ENCODE data around the gene RRH. TPM values are rescaled to one million over a fixed set of nuclear protein-coding genes. Genes with fewer than 3 reads are reported as not detected.

The RRH gene
- total RNA-seq, 2 experiments from 2014 or later = 0.14 to 0.19 TPM

DNA sequence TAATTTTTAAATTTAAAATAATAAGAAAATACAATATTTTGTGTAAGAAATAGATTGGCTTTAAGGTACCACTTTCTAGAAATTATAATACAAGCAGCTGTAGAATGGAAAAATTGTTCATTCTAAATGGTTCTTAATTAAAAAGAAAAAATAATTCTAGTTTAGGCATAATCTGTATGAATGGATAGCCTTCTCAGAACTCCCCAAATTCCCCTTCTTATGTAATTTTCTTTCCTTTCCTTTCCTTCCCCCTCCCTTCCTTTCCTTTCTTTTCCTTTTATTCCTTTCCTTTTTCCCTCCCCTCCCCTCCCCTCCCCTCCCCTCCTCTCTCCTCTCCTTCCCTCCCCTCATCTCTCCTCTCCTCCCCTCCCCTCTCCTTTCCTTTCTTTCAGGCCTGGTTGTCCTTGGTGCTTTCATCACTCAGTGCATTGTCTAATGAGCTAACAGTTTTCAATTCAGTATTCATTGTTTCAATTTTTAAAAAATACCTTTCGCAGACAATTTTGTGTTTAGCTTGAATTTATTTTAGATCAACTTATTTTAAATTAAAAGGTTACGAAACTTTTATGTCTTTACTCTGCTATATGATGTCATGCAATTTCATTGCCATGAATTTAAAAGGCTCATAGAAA, 49.0 kb downstream of the RRH start:
- ChIA-PET CTCF (no interaction called here), POLR2A (no interaction called here)
- DNase-seq = no peak
- H3K9me3 Mint-ChIP-seq = no peaks in the 10 kb centered on the region
- H3K4me3 Mint-ChIP-seq = no peak overlapping the region
- H3K36me3 Mint-ChIP-seq = no peaks in the 10 kb centered on the region
- H3K27me3 Mint-ChIP-seq = peaks cover 4% of the 10 kb centered on the region
- intact Hi-C loops (cut with micrococcal nuclease) = no loop called here
- no peak overlapping the region for H3K27ac Mint-ChIP-seq
- H3K4me1 Mint-ChIP-seq (ENCODE audit: low read depth) = no peaks in the 10 kb centered on the region

DNA sequence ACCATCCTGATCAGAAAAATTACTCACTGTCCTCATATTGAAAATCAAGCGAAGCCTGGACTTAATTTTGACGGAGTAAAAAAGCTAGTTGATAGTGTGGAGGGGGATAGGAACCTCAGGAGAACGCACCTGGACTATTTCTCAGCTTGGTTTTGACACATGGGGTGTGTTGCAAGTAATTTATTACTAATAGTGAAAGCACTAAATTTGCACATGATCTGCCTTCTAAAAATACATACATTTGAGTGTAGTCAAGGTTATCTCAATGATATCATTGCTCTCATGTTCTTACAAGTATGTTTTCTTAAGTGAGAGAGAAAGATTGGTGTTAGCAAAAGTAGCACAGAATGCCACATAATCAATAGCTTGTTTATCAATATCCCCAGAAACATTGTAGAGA, 49.6 kb downstream of the RRH start:
- no peaks in the 10 kb centered on the region for H3K9me3 Mint-ChIP-seq
- ChIA-PET POLR2A (interaction anchor here (0.5 kb wide), 1 partner anchor 1682 kb away, joined by 3 read pairs; no protein-coding TSS in a partner anchor), CTCF (no interaction called here)
- H3K27ac Mint-ChIP-seq = no peak overlapping the region
- no peaks in the 10 kb centered on the region for H3K36me3 Mint-ChIP-seq
- DNase-seq = no peak
- H3K4me1 Mint-ChIP-seq (ENCODE audit: low read depth) = no peaks in the 10 kb centered on the region
- no peak overlapping the region for H3K4me3 Mint-ChIP-seq
- intact Hi-C loops (cut with micrococcal nuclease) = no loop called here
- peaks cover 4% of the 10 kb centered on the region for H3K27me3 Mint-ChIP-seq

DNA sequence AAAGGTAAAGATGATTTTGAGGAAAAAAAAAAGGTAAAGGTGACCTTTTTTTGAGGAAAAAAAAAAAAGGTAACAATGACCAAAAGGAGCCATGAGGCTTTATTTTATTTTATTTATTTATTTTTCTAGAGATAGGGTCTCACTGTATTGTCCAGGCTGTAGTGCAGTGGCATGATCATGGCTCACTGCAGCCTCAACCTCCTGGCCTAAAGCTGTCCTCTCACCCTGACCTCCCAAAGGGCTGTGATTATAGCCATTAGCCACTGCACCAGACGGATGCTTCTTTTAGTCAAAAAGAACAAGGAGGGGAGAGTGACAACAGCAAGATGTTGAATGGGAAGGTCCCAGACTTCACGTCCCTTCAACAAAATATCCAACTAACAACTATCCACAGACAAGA, 50.6 kb downstream of the RRH start:
- Mint-ChIP-seq H3K36me3 (no peaks in the 10 kb centered on the region), H3K9me3 (no peaks in the 10 kb centered on the region), H3K4me3 (no peak overlapping the region), H3K4me1 (ENCODE audit: low read depth) (no peaks in the 10 kb centered on the region), H3K27ac (no peak overlapping the region), H3K27me3 (peaks cover 4% of the 10 kb centered on the region)
- intact Hi-C loops (cut with micrococcal nuclease) = no loop called here
- ChIA-PET POLR2A (no interaction called here), CTCF (no interaction called here)
- no peak for DNase-seq

DNA sequence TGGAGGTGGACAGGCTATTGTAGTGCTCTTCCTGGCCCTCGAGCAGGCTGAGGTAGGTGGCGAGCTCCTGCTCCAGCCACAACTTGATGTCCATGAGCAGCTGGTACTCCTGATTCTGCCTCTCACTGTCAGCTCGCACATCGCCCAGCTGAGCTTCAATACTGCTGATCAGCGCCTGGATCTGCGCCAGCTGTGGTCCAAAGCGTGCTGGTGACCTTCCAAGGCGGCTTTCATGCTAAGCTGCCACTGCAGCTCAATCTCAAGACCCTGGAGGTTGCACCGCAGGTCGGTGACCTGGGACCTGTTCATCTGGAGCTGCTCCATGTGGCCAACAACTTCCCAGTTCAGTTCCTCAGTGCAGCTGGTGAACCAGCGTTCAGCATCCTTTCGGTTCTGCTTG, 51.3 kb downstream of the RRH start:
- POLR2A ChIA-PET = no interaction called here
- CTCF ChIA-PET = no interaction called here
- intact Hi-C loops (cut with micrococcal nuclease) = no loop called here

DNA sequence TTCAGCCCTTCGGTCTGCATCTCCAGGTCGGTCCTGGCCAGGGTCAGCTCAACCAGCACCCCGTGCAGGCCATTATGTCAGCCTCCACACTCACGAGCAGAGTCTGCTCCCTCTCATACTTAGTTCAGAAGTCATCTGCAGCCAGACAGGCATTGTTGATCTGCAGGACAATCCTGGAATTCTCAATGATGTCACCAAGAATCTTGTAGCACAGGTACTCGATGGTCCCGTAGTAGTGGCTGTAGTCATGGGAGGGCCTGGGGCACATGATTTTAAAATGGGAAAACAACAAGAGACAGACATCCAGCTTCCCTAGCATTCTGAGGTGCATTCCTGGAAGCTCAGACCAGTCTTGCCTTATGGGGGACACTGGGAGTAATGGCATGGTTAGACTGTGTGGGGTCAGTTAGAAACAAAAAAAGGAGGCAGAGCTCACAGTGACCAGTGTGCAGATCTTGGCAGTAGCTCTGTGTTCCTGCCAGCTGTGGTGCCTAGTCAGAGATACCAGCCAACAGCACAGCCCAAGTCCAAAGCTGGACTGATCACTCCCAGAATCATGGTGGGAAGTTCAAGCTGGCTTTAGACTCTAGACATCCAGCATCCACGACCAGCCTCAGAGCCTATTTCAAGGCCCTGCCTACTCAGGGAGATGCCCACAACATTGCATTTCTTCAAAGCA, 52.0 kb downstream of the RRH start:
- no peaks in the 10 kb centered on the region for H3K9me3 Mint-ChIP-seq
- intact Hi-C loops (cut with micrococcal nuclease) = no loop called here
- CTCF ChIA-PET = no interaction called here
- no peaks in the 10 kb centered on the region for H3K36me3 Mint-ChIP-seq
- H3K4me3 Mint-ChIP-seq = no peak overlapping the region
- no peaks in the 10 kb centered on the region for H3K4me1 Mint-ChIP-seq (ENCODE audit: low read depth)
- no peak for DNase-seq
- H3K27me3 Mint-ChIP-seq = peaks cover 4% of the 10 kb centered on the region
- POLR2A ChIA-PET = no interaction called here
- H3K27ac Mint-ChIP-seq = no peak overlapping the region

More for the DNA sequence above, 51.3 kb downstream of the RRH start:
- Mint-ChIP-seq H3K27me3 (peaks cover 4% of the 10 kb centered on the region), H3K4me3 (no peak overlapping the region), H3K9me3 (no peaks in the 10 kb centered on the region), H3K36me3 (no peaks in the 10 kb centered on the region), H3K4me1 (ENCODE audit: low read depth) (no peaks in the 10 kb centered on the region), H3K27ac (no peak overlapping the region)
- no peak for DNase-seq

DNA sequence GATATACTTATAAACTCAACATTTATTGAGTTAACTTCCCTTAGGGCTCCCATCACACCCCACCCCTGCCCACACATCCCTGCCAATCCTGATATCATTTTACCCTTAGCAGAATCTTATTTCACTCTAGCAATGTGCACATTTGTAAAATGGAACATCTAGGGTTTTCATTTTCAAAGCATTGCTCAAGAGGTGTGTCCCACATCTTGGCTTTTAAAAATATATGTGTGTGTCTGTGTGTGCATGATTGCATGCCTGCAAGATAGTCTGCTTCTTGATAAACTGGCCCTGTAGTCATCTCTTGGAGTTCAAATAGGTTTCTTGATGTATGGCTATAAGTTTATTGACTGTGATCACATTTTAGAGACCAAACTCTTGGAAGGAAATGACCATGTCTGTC, 58.5 kb downstream of the RRH start:
- Mint-ChIP-seq H3K4me1 (ENCODE audit: low read depth) (no peaks in the 10 kb centered on the region), H3K27ac (no peak overlapping the region), H3K36me3 (no peaks in the 10 kb centered on the region), H3K27me3 (no peaks in the 10 kb centered on the region), H3K4me3 (no peak overlapping the region), H3K9me3 (no peaks in the 10 kb centered on the region)
- DNase-seq = no peak
- intact Hi-C loops (cut with micrococcal nuclease) = no loop called here
- CTCF ChIA-PET = no interaction called here
- POLR2A ChIA-PET = no interaction called here

DNA sequence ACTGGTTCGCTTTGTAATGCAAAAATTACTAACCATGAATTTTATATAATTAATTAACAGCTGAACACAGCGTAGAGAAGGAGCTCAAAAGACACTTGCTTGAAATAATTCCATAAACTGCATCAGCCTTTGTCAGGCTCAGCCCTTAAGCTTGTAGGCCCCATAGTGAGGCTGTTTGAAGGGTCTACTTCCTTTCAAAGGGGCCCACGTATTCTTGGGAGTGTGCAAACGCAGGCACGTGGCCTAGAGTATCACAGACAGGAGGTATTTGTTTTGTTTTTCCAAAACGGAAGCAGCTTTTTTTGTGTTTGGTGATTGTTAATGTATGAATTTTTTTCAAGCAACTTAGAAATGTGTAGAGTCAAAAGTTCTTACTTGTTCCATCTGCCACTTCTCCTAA, 59.3 kb downstream of the RRH start:
- H3K4me3 Mint-ChIP-seq = no peak overlapping the region
- no peaks in the 10 kb centered on the region for H3K27me3 Mint-ChIP-seq
- POLR2A ChIA-PET = no interaction called here
- no peaks in the 10 kb centered on the region for H3K36me3 Mint-ChIP-seq
- CTCF ChIA-PET = no interaction called here
- intact Hi-C loops (cut with micrococcal nuclease) = no loop called here
- no peak for DNase-seq
- no peaks in the 10 kb centered on the region for H3K4me1 Mint-ChIP-seq (ENCODE audit: low read depth)
- H3K9me3 Mint-ChIP-seq = no peaks in the 10 kb centered on the region
- no peak overlapping the region for H3K27ac Mint-ChIP-seq

DNA sequence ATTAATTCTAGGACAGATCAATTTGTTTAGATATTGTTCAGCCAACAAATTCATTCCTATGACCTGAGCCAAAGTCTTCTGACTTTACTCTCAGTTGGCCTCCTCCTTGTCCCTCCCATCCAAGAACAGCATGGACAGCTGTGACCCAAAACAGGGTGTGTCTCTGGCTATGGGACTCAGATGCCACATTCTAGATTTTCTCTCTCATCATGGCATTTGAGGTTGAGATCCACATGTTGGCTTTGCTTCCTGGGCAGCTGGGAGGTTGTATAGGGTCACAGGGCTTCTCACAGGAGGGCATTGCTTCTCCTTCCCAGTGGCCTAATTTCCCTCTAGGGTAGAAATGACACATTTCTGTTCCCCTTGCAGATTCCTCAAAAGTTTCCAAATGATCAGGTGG, 62.3 kb downstream of the RRH start:
- ChIA-PET CTCF (no interaction called here), POLR2A (no interaction called here)
- Mint-ChIP-seq H3K36me3 (no peaks in the 10 kb centered on the region), H3K4me1 (ENCODE audit: low read depth) (no peaks in the 10 kb centered on the region), H3K9me3 (no peaks in the 10 kb centered on the region), H3K27me3 (no peaks in the 10 kb centered on the region), H3K4me3 (no peak overlapping the region), H3K27ac (no peak overlapping the region)
- no peak for DNase-seq
- intact Hi-C loops (cut with micrococcal nuclease) = no loop called here

Other genes with a start within 250 kb of the RRH start
- gene CASP6, start 124.5 kb upstream of the RRH start, total RNA-seq = 10 to 100 TPM; 18.4 to 29.9 TPM
- gene PLA2G12A, start 97.9 kb upstream of the RRH start, total RNA-seq = 10 to 100 TPM; 17.9 to 21.6 TPM
- gene CFI, start 26.0 kb upstream of the RRH start, total RNA-seq = under 1 TPM in 1 of 2 experiments, not detected in 1; 0.46 TPM
- 10 to 100 TPM; 30.5 to 32.8 TPM for gene GAR1, start 12.2 kb upstream of the RRH start, total RNA-seq
- under 1 TPM; 0.10 to 0.14 TPM for gene LRIT3, start 20.1 kb downstream of the RRH start, total RNA-seq
- gene EGF, start 84.9 kb downstream of the RRH start, total RNA-seq = not detected

All from activated CD4-positive, alpha-beta memory T cell treated with anti-CD3 and anti-CD28 coated beads for 36 hours (primary cell).